HG03103 (cell line): ENCODE results near the gene LSMEM2.
"Not testable (repeated sequence)": the region's sequence is repeated elsewhere in the genome, so short reads cannot be mapped to it uniquely, and the experiment has no call there.

Source experiments
- ATAC-seq: cut with Tn5 transposase; IDR thresholded peaks from one replicate; pipeline ENCODE4 v1.9.1; 2021; ENCODE audit warnings: low read depth; ENCODE audit not compliant: unreplicated experiment

LSMEM2 gene

GRCh38 chr3:50295553-50296431 is 16.9 kb downstream of the LSMEM2 start:
- ATAC-seq: no peak

- ATAC-seq: no peak
These were observed 18.0 kb downstream of the LSMEM2 start for GRCh38 chr3:50296721-50297383.

DNA sequence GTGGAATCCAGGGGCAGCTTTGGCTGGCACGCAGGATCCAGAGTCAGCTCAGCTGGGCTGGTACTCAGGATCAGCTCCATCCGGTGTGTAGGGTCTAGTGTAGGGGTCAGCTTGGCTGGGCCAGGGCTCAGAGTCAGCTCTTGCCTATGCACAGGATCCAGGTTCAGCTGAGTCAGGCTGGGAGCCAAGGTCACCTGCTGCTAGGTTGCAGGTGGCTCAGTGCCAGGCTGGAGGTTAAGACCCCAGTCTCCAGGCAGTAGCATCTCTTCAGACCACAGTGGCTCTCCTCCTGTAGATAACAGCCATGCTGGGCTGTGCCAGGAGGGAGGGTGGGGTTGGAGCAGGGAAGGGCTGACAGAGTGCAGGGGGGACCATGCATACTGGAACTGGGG is 18.5 kb downstream of the LSMEM2 start:
- no peak for ATAC-seq

- ATAC-seq: no peak
These were observed 19.2 kb downstream of the LSMEM2 start for GRCh38 chr3:50297896-50298725.

DNA sequence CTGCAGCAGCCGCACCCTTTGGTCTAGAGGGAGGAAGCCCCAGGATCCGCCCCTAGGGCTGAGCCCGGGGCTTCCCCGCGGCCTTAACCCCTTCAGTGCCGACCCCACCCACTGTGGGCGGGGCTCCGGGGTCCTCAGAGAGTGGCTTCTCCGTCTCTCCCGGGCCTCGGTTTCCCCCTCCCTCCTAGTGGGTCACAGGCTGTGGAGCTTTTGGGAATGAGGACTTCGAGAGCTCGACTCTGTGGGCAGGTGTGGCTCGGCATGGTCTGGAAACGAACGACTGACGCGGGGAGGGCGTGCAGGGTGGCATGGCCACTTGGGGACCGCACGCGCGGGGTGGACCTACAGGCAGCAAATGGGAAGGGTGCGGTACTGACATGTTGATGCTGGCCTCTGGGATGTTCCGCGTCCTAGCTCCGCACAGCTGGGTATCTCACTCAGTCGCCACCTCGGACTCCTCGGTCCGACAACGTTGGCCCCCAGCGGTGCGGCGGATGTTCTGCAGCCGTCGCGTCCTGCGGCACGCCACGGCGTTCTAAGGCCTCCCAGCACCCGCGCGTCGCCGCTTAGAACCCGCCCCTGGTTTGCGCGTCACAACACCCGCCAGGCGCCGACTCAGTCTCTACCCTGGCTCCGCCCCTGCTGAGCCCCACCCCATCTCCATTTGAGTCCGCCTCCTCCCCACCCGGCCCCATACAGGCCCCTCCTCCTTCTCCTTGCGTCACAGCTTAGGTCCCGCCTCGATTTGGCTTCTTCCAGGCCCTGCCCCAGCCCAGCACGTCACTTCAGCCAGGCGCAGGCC is 20.1 kb downstream of the LSMEM2 start, which contains the start of the genes HYAL3 and NAA80:
HYAL3 (minus strand) TSS at position 570 of the 802 bp plus-strand sequence. CDS start 3,803 bp downstream, outside the sequence.
NAA80 (minus strand) TSS at position 570 of the 802 bp plus-strand sequence. CDS start 1,942 bp downstream, outside the sequence.
- ATAC-seq: peak; percentile 73

- ATAC-seq: no peak
These were observed 20.7 kb downstream of the LSMEM2 start for GRCh38 chr3:50299638-50299928.

DNA sequence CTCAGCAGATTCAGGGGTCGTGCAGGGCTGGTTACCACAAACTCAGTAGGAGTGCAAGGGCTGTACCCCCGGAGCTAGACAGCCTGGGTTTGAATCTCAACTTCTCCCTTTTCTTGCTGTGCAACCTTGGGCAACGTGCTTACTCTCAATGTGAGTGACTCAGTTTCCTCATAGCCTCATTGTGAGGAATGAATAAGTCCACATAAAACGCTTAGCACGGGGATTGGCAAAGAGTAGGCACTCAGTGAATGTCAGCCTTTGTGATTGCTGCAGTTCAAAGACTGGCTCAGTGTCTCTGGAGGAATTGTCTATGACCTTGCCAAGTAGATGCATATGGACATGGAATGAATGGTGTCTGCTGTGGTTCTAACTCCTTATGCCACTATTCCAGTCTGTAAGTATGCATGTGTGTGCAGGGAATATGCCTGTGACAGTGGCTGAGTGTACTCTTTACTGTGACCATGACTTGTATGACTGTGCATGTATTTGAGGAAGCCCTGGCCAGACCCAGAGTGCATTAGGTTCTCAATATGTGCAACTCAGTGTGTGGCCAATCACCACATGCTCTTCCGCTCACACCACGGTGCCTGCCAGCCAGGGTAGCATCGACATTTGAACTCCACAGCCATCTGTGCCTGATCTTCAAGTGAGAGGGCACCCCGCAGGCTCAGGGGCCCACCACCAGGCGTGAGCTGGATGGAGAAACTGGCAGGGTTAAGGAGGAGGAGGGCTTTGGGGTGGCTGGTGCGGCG is 21.2 kb downstream of the LSMEM2 start:
- ATAC-seq: no peak

- ATAC-seq: no peak
These were observed 21.9 kb downstream of the LSMEM2 start for GRCh38 chr3:50300681-50301254.

- ATAC-seq: no peak
These were observed 23.5 kb downstream of the LSMEM2 start for GRCh38 chr3:50302095-50303012.

GRCh38 chr3:50303013-50303815 is 24.3 kb downstream of the LSMEM2 start, which contains the start of gene HYAL1:
Gene HYAL1 (minus strand): TSS chr3:50303574. CDS start chr3:50302956, 618 bp downstream.
- ATAC-seq: no peak

DNA sequence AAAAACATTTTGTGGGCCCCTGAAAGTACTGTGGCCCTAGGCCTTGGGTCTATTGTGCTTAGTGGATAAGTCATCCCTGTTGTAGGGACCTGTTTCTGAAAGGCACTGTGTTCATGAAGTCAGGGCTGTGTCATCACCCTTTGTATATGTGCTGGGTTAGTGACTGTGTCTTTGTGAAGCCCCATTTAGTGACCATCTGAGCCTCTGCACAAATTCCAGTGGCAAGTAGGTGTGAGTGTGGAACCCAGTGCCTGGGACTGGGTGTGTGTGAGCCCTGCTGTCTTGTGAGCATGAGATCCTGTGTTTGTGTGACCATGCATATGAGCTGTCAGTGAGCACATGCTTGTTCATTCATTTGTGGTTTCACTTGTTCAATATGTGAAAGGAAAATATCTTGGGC is 25.7 kb downstream of the LSMEM2 start:
- ATAC-seq: no peak

GRCh38 chr3:50312041-50312440 is 33.2 kb downstream of the LSMEM2 start:
- not testable (repeated sequence) for ATAC-seq

DNA sequence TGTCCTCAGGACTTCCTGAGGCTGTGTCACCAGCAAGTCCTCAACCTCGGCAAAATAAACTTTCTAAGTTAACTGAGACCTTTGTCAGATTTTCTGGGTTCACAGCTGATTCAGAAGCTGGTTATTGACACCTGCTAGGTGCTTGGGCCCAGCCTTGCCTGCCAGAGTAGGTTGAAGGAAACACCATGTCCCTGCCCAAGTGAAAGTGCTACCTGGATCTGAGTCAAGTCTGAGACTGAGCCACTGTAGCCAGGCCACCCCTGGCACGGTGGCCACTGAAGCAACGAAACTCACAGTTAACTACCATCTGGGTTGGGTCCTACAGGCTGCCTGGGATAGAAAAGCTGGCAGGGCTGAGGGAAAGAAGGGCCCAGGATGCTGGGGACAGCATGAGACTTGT is 35.5 kb downstream of the LSMEM2 start:
- ATAC-seq: no peak

DNA sequence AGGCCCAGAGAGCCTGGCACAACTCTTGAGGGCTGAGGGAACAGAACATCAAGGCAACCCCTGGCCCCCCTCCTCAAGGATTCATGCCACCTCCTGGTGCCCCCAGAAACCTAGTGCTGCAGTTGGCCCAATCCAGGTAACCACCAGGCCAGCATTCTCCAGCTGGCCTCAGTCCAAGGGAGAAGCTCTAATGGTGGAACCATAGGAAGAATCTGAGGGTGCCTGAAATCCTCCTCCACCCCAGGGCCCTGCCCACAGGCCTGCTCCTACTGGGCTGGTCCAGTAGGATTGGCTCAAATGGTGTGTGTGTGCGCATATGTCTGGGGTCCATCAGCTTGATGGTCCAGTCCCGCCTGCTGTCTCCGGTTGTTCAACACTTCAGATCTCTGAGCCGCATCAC is 35.9 kb downstream of the LSMEM2 start:
- no peak for ATAC-seq

DNA sequence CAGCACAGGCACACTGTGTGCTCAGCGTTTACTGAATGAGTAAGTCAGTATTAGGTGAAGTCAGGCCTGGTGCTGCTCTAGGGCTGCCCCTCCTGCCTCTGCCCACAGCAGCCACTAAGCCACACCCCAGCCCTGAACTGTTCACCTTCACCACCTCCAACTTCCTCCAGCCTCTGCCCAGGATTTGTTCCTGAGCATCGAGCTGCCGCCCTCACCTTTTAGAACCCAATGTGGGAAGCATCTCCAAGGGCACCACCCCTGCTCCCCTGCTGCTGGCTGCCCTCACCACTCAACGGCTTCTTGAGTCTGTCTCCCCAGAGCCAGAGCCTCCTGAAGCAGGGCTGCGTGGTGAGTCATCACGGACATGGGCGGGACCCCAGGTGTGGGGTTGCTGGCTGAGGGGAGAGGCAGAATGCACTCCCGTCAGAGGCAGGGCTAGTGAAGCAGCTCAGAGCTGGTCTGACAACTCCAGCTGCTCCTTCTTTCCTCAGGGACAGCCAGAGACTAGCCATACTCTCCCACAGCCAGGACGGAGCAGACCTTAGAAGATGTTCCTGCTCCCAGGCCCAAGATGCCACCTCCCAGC is 37.9 kb downstream of the LSMEM2 start:
- ATAC-seq: no peak

DNA sequence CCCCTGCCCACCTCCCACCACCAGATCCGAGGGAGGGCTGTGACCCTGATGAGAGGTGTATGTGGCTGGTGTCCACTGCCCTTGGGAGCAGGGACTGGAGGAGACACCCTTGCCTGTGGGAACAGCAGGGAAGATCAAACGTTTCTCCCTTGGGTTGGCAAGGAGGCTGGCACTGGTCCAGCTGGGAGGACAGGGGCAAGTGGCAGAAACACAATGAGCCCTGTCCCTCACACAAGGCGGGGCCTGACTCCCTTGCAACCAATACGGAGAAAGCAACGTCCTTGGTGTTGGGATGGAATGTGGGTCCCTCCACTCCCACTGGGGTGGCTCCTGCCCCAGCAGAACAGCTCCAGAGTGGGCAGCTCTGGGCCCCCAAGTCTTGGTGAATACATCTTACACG is 38.4 kb downstream of the LSMEM2 start:
- no peak for ATAC-seq

DNA sequence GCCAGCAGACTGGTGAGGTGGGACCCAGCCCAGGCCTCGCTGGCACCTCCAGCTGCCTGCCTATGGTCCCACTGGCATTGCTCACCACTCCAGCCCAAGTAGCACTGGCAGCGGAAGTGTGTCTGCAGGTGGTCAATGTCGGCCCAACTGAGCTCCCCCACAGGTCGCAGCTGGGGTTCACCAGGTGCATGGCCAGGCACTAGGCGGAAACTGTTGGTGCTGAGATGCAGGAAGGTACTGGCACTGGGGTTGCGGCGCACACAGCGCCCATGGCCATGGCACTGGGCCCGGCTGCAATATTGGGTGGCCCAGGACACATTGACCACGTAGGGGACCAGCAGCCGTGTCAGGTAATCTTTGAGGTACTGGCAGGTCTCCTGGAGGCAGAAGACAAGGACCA is 39.3 kb downstream of the LSMEM2 start:
- ATAC-seq: no peak
